ENCODE data around the gene SLC27A5. TPM values are rescaled to one million over a fixed set of nuclear protein-coding genes. Genes with fewer than 3 reads are reported as not detected.

The SLC27A5 gene
- total and polyA plus RNA-seq, 2 of the 4 experiments (the other 2 are of a cell fraction): 7.7 to 11.2 TPM

- in situ Hi-C loops (cut with MboI; ENCODE audit: low sequenced_read_pairs) (no loop called here), intact Hi-C loops (cut with micrococcal nuclease) (no loop called here), dilution Hi-C loops (cut with HindIII; ENCODE audit: low sequenced_read_pairs, unreplicated experiment) (no loop called here)
- peaks cover 29% of the 10 kb centered on the region for H3K36me3 ChIP-seq (ENCODE audit: control insufficient read depth, insufficient read depth, low read length)
- H2AK5ac ChIP-seq (ENCODE audit: low read depth, low read length): no peak overlapping the region
- no peaks in the 10 kb centered on the region for H3K27me3 ChIP-seq (ENCODE audit: control insufficient read depth, insufficient read depth, low read length)
- H2BK20ac ChIP-seq (ENCODE audit: low read depth, low read length): no peak overlapping the region
- WGBS, 2 experiments (ENCODE audit: extremely low coverage in 2 of 2, insufficient read length in 1 of 2): 97% methylated on average over 6 of the region's 17 CpGs; no CpG with 5 or more reads in 1 of the 2 experiments
- peaks cover 22% of the 10 kb centered on the region for H4K20me1 ChIP-seq (ENCODE audit: insufficient read depth, low read length)
- no TSS peak for BruUV-seq (replicated peaks)
- no peak overlapping the region for H3K9ac ChIP-seq (ENCODE audit: low read depth, low read length)
- H4K91ac ChIP-seq (ENCODE audit: insufficient read depth, low read depth, low read length): no peak overlapping the region
- no peak overlapping the region for H3K14ac ChIP-seq (replicated peaks; ENCODE audit: low read depth, low read length)
- no peak overlapping the region for H3K56ac ChIP-seq (ENCODE audit: extremely low read depth, insufficient read depth, low read length)
- no peak overlapping the region for H2AFZ ChIP-seq (replicated peaks; ENCODE audit: low read length, poor library complexity)
- H3K4me2 ChIP-seq (ENCODE audit: low read depth, low read length): no peak overlapping the region
- H2AK9ac ChIP-seq (replicated peaks; ENCODE audit: low read depth, low read length, poor library complexity): no peak overlapping the region
- peaks cover 29% of the 10 kb centered on the region for H3K9me1 ChIP-seq (ENCODE audit: insufficient read depth, low read length)
- H3K79me1 ChIP-seq (ENCODE audit: low read depth in 1 of 2, low read length in 2 of 2): peaks cover 14 to 45% of the 10 kb centered on the region in 2 experiments; a peak in 3 of 4 replicates
- H4K5ac ChIP-seq (ENCODE audit: low read depth, low read length): no peak overlapping the region
- no peak overlapping the region for H3K23ac ChIP-seq (ENCODE audit: low read depth, low read length)
- CTCF ChIA-PET: no interaction called here
- no peak overlapping the region for H2BK5ac ChIP-seq (ENCODE audit: low read depth, low read length, poor library complexity, severe bottlenecking)
- H4K8ac ChIP-seq (ENCODE audit: low read depth in 2 of 2, low read length in 2 of 2): no peak overlapping the region
- no peak for DNase-seq
- no peak overlapping the region for H3K18ac ChIP-seq (ENCODE audit: low read depth, low read length)
- TF ChIP-seq FOS (IDR thresholded peaks at IDR 0.05; ENCODE audit: low read depth, low read length): no peak
- TF ChIP-seq USF2 (IDR thresholded peaks at IDR 0.05; ENCODE audit: low read depth, low read length): no peak
- TF ChIP-seq RFX5 (IDR thresholded peaks at IDR 0.05; ENCODE audit: low read depth, low read length): no peak
- no peak for TF ChIP-seq MAZ (IDR thresholded peaks at IDR 0.05; ENCODE audit: borderline replicate concordance, low read depth, low read length)
- no peak for TF ChIP-seq ELK1 (IDR thresholded peaks at IDR 0.05; ENCODE audit: borderline replicate concordance, low read depth, low read length)
- TF ChIP-seq RAD21 (IDR thresholded peaks at IDR 0.05; ENCODE audit: low read length): no peak
- TF ChIP-seq CEBPB (IDR thresholded peaks at IDR 0.05; ENCODE audit: low read depth, low read length): no peak
- TF ChIP-seq MAFK (IDR thresholded peaks at IDR 0.05; ENCODE audit: low read depth, low read length): no peak
- no peak for TF ChIP-seq SMC3 (IDR thresholded peaks at IDR 0.05; ENCODE audit: low read depth, low read length)
- no peak overlapping the region for H3K27ac ChIP-seq (ENCODE audit: insufficient read depth, low read length)
- no peak for ATAC-seq (ENCODE audit: low read depth)
- POLR2A ChIA-PET (ENCODE audit: unreplicated experiment): interaction anchor here (0.6 kb wide), 1 partner anchor 43 kb away, joined by 4 read pairs; no protein-coding TSS in a partner anchor
- H2BK15ac ChIP-seq (ENCODE audit: low read depth, low read length): no peak overlapping the region
- peaks cover 12% of the 10 kb centered on the region for H3K4me1 ChIP-seq (ENCODE audit: control insufficient read depth, insufficient read depth, low read length)
- H3K9me3 ChIP-seq (ENCODE audit: control insufficient read depth, insufficient read depth, low read length): no peaks in the 10 kb centered on the region
- H3K4ac ChIP-seq (ENCODE audit: low read depth, low read length): no peak overlapping the region
- no peak overlapping the region for H2BK120ac ChIP-seq (ENCODE audit: low read depth, low read length)
- no peak overlapping the region for H3K4me3 ChIP-seq (ENCODE audit: insufficient read depth, low read depth, low read length)
Observed at GRCh38 chr19:58469241-58470013, 42.4 kb downstream of the SLC27A5 start.
